IPS-20b (cell line): ENCODE results near the gene THRB.

Experiments used
- H3K27ac ChIP-seq: one replicate; pipeline ENCODE4 v1.5.1; 2013; ENCODE audit warnings: low read length
- H3K27me3 ChIP-seq: 2 replicates; pipeline ENCODE4 v1.6.1; 2013; ENCODE audit warnings: mild to moderate bottlenecking, low read length, inconsistent platforms; ENCODE audit not compliant: insufficient read depth
- H3K36me3 ChIP-seq: 2 replicates; pipeline ENCODE4 v1.6.1; 2013; ENCODE audit warnings: low read depth, mild to moderate bottlenecking, inconsistent platforms, low read length, moderate library complexity; ENCODE audit not compliant: insufficient read depth
- H3K4me1 ChIP-seq: 2 replicates; pipeline ENCODE4 v1.6.1; 2013; ENCODE audit warnings: mild to moderate bottlenecking, control low read depth, inconsistent platforms, low read length, moderate library complexity; ENCODE audit not compliant: insufficient read depth
- H3K4me3 ChIP-seq: 2 replicates; pipeline ENCODE4 v1.5.1; 2013; ENCODE audit warnings: mild to moderate bottlenecking, low read length, inconsistent platforms
- H3K9ac ChIP-seq: 2 replicates; pipeline ENCODE4 v1.6.1; 2013; ENCODE audit warnings: low read depth, mild to moderate bottlenecking, inconsistent platforms, low read length, moderate library complexity
- H3K9me3 ChIP-seq: 2 replicates; pipeline ENCODE4 v1.6.1; 2013; ENCODE audit warnings: mild to moderate bottlenecking, low read depth, low read length, inconsistent platforms; ENCODE audit not compliant: insufficient read depth

THRB gene

GRCh38 chr3:24462737-24463136 lies 31.9 kb downstream of the THRB start:
- Histone ChIP-seq H3K27me3 (no peaks in the 10 kb centered on the region), H3K27ac (no peak overlapping the region), H3K36me3 (no peaks in the 10 kb centered on the region), H3K4me1 (0 out of 2 replicates have a peak, but pooled peaks cover 3% of the 10 kb centered on the region), H3K9me3 (no peaks in the 10 kb centered on the region), H3K9ac (no peak overlapping the region), H3K4me3 (no peak overlapping the region)

DNA sequence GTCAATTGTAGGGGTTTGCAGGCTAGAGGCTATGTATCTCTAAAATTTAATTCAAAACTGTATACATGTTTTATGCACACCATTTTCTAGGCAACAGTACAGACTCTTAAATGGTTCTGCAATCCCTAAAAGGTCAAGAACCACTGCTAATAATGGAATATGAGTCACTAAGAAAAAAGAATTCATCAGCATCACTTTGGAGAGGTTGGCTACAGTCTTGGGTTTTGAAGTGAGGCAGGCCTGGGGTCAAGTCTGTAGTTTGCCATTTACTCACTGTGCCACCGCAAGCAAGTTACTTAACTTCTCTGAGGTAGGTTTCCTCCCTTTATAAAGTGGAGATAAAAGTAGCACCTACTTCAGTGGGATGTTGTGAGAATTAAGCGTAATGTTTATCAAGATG lies 33.7 kb downstream of the THRB start:
- H3K27me3 ChIP-seq = no peaks in the 10 kb centered on the region
- H3K9me3 ChIP-seq = no peaks in the 10 kb centered on the region
- H3K4me3 ChIP-seq = no peak overlapping the region
- no peaks in the 10 kb centered on the region for H3K36me3 ChIP-seq
- H3K27ac ChIP-seq = no peak overlapping the region
- H3K4me1 ChIP-seq = 0 out of 2 replicates have a peak, but pooled peaks cover 3% of the 10 kb centered on the region
- no peak overlapping the region for H3K9ac ChIP-seq

GRCh38 chr3:24457719-24458118 lies 36.9 kb downstream of the THRB start:
- H3K27ac ChIP-seq = no peak overlapping the region
- H3K27me3 ChIP-seq = no peaks in the 10 kb centered on the region
- H3K9me3 ChIP-seq = no peaks in the 10 kb centered on the region
- H3K9ac ChIP-seq = no peak overlapping the region
- no peak overlapping the region for H3K4me3 ChIP-seq
- H3K4me1 ChIP-seq = 0 out of 2 replicates have a peak, but pooled peaks cover 2% of the 10 kb centered on the region
- H3K36me3 ChIP-seq = no peaks in the 10 kb centered on the region

DNA sequence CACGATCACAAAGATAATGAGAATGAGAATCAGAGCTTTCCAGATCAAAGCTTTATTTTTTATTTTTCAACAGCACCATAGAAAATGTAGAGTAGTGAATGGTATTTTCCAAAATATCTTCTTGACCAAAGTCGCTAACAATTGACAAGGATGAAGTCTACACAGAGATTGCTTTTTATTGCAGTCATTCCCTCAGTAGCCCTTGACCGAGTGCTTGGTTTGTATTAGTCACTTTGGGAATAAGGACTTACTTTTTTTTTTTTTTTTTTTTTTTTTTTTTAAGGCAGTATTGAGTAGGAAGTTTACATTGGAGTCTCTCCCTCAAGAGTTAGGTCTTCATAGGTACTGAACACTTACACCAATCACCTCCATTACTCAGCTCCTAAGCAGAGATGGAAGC lies 39.8 kb downstream of the THRB start:
- H3K27ac ChIP-seq = no peak overlapping the region

DNA sequence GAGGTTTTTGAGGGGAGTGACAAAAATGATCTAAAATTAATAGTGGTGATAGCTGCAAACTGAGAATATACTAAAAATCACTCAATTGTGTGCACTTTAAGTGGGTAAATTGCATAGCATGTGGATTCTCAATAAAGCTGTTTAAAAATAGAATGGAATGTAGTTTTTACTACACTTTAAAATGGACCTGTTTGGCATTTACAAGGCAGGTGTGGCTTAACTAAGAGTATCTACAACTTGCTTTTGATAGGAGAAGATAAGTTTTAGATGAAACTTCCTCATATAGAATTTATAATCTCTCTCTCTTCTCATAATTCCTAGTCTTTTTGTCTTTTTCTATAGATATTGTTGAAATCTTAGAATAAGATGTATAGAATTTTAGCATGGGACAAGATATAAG lies 40.3 kb downstream of the THRB start:
- Histone ChIP-seq H3K36me3 (no peaks in the 10 kb centered on the region), H3K4me3 (no peak overlapping the region), H3K4me1 (no peaks in the 10 kb centered on the region), H3K27ac (no peak overlapping the region), H3K27me3 (no peaks in the 10 kb centered on the region), H3K9me3 (no peaks in the 10 kb centered on the region), H3K9ac (no peak overlapping the region)

More for the DNA sequence above, 39.8 kb downstream of the THRB start:
- no peak overlapping the region for H3K9ac ChIP-seq
- no peak overlapping the region for H3K4me3 ChIP-seq
- no peaks in the 10 kb centered on the region for H3K36me3 ChIP-seq
- H3K4me1 ChIP-seq = no peaks in the 10 kb centered on the region
- no peaks in the 10 kb centered on the region for H3K27me3 ChIP-seq
- no peaks in the 10 kb centered on the region for H3K9me3 ChIP-seq

DNA sequence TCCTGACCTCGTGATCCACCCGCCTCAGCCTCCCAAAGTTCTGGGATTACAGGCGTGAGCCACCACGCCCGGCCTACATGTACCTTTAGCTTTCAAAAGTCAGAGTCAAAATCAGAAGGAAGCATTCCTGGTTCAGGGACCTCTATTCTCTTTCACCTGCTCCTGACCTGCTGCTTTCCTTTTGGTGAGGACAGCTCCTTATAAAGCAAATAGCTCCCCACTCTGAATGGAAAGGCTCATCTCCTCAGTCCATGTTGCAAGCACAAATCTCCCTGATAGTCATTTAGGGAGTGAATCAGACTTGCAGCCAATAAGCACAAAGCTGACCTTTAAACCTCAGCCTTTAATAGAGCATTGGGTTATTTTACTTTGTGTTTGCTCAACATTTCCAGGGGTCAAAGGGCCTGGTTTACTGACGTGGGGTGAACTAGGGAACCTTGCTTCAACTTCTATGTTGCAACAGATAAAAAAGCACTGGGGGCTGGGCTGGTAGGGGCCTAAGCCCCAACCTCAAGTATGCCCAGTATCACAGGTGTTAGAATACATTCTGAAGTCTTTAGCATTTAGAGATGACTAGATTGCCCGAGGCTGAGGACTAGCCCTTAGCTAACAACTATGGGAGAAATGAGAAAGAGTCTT lies 43.1 kb downstream of the THRB start:
- Histone ChIP-seq H3K4me3 (no peak overlapping the region), H3K4me1 (no peaks in the 10 kb centered on the region), H3K9me3 (no peaks in the 10 kb centered on the region), H3K27ac (no peak overlapping the region), H3K9ac (no peak overlapping the region), H3K27me3 (no peaks in the 10 kb centered on the region), H3K36me3 (no peaks in the 10 kb centered on the region)

DNA sequence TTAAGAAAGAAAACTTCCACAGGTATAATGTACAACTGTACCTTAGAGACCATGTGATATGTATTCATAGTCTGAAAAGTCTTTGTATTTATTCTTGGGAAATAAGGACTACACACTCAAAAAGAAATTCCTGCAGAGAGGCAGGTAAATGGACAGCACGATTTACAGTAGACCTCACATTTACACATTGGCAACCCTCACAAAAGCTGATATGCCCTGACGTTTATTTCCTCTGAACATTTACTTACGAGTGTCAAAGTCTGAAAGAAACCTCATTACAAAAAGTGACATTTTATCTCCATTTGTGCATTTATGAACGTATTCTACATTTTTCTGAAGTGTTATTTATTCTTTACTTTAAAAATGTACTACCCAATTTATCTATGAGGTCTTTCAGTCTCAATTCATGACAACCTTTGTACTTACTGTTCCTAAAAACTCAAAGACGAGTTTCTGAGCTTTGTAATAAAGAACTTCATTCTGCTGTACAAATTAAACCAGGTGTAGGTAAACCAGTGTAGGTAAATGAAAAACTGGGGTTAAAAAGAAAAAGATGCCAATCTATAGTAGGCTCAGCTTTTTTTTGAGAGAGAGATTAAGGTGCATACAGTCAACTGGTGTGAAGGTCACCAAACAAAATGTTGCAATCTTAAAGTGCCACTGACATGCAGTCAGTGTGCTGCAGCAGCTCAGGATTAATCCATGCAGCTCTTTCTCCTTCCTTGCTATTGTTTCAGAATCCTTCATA lies 44.3 kb downstream of the THRB start:
- Histone ChIP-seq H3K4me3 (no peak overlapping the region), H3K9ac (no peak overlapping the region), H3K4me1 (no peaks in the 10 kb centered on the region), H3K27me3 (no peaks in the 10 kb centered on the region), H3K9me3 (no peaks in the 10 kb centered on the region), H3K36me3 (no peaks in the 10 kb centered on the region), H3K27ac (no peak overlapping the region)

DNA sequence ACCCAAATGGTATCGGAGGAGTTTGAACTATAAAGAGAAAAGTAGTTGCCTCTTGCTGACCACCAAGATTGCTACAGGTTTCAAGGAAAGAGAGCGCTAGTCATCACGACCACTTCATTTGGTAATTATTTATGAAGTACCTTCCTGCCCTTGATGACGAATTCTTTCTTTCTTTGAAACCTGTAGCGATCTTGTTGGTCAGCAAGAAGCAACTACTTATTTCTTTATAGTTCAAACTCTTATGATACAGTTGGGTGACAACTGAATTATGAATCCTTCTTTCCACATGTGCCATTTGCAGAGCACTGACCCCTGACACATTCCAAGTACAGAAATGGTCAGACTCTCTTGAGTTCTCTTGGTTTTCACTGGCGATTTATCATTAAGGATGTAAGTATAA lies 46.8 kb downstream of the THRB start:
- Histone ChIP-seq H3K9me3 (no peaks in the 10 kb centered on the region), H3K36me3 (no peaks in the 10 kb centered on the region), H3K27ac (no peak overlapping the region), H3K4me1 (no peaks in the 10 kb centered on the region), H3K27me3 (no peaks in the 10 kb centered on the region), H3K9ac (no peak overlapping the region), H3K4me3 (no peak overlapping the region)

DNA sequence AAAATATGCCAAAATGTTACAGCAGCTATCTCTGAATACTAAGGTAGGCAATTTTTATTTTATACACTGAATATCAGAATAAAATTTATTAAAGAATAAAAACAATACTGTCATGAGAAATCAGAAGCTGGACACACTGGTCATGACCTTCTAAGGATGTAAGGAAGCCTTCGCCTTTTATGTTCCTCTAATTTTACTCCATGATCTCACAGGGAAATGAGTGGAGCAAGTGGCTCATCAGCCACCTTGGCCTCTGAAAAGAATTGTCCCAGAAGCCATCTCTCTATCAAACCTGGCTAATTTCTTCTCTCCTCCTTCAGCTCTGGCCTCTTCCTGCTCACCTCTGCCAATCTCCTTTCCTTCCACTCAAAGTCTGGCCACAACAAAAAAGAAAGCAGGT lies 48.6 kb downstream of the THRB start:
- no peak overlapping the region for H3K4me3 ChIP-seq
- no peak overlapping the region for H3K9ac ChIP-seq
- no peaks in the 10 kb centered on the region for H3K36me3 ChIP-seq

GRCh38 chr3:24443476-24443875 lies 51.2 kb downstream of the THRB start:
- Histone ChIP-seq H3K4me1 (no peaks in the 10 kb centered on the region), H3K36me3 (no peaks in the 10 kb centered on the region), H3K27ac (no peak overlapping the region), H3K9ac (no peak overlapping the region), H3K9me3 (no peaks in the 10 kb centered on the region), H3K4me3 (no peak overlapping the region), H3K27me3 (no peaks in the 10 kb centered on the region)

More for the DNA sequence above, 48.6 kb downstream of the THRB start:
- Histone ChIP-seq H3K27ac (no peak overlapping the region), H3K27me3 (no peaks in the 10 kb centered on the region), H3K4me1 (no peaks in the 10 kb centered on the region), H3K9me3 (no peaks in the 10 kb centered on the region)

- Histone ChIP-seq H3K9ac (no peak overlapping the region), H3K27me3 (no peaks in the 10 kb centered on the region), H3K9me3 (no peaks in the 10 kb centered on the region), H3K4me3 (no peak overlapping the region), H3K4me1 (no peaks in the 10 kb centered on the region), H3K36me3 (no peaks in the 10 kb centered on the region), H3K27ac (no peak overlapping the region)
These were observed 53.7 kb downstream of the THRB start for GRCh38 chr3:24440760-24441464.

- H3K4me1 ChIP-seq = no peaks in the 10 kb centered on the region
- H3K9ac ChIP-seq = no peak overlapping the region
- H3K36me3 ChIP-seq = no peaks in the 10 kb centered on the region
- no peaks in the 10 kb centered on the region for H3K27me3 ChIP-seq
- no peaks in the 10 kb centered on the region for H3K9me3 ChIP-seq
- H3K4me3 ChIP-seq = no peak overlapping the region
- H3K27ac ChIP-seq = no peak overlapping the region
These were observed 55.6 kb downstream of the THRB start for GRCh38 chr3:24439021-24439420.
